Stomach smooth muscle (tissue), 2 donors: ENCODE data around the gene ATAD1.
"Not testable (repeated sequence)": the region's sequence is repeated elsewhere in the genome, so short reads cannot be mapped to it uniquely, and the experiment has no call there.

ENCODE experiments used
- H3K27ac ChIP-seq: one replicate; pipeline ENCODE4 v1.7.0; 2013; ENCODE audit warnings: mild to moderate bottlenecking, low read length, inconsistent platforms
- H3K27me3 ChIP-seq, 2 donors: one replicate each; pipeline ENCODE4 v1.7.0; 2013; ENCODE audit warnings: low read length in 2 of 2; ENCODE audit not compliant: insufficient read depth in 2 of 2, control insufficient read depth in 1 of 2
- H3K36me3 ChIP-seq, 2 donors: one replicate each; pipeline ENCODE4 v1.7.0; 2013; ENCODE audit warnings: low read length in 2 of 2; ENCODE audit not compliant: control insufficient read depth in 2 of 2, insufficient read depth in 2 of 2
- H3K4me1 ChIP-seq: one replicate; pipeline ENCODE4 v1.7.0; 2013; ENCODE audit warnings: low read length; ENCODE audit not compliant: control insufficient read depth, insufficient read depth
- H3K4me3 ChIP-seq, 2 donors: one replicate each; pipeline ENCODE4 v1.7.0; 2013; ENCODE audit warnings: low read length in 2 of 2
- H3K9ac ChIP-seq, 2 donors: one replicate each; pipeline ENCODE4 v1.7.0; 2013; ENCODE audit warnings: low read length in 2 of 2, mild to moderate bottlenecking in 1 of 2
- H3K9me3 ChIP-seq, 2 donors: one replicate each; pipeline ENCODE4 v1.7.0; 2013; ENCODE audit warnings: low read length in 2 of 2; ENCODE audit not compliant: control insufficient read depth in 2 of 2
- donor health status: healthy.
- donor health status: Pancreatic carcinoma.

The ATAD1 gene

GRCh38 chr10:87753995-87754866 is 63.8 kb downstream of the ATAD1 start:
- Histone ChIP-seq H3K27ac (no peak overlapping the region), H3K9me3 (no peaks in the 10 kb centered on the region), H3K36me3 (peaks cover 0 to 18% of the 10 kb centered on the region in 2 donors), H3K9ac (no peak overlapping the region), H3K4me3 (no peak overlapping the region), H3K4me1 (no peaks in the 10 kb centered on the region), H3K27me3 (no peaks in the 10 kb centered on the region)

GRCh38 chr10:87752566-87752965 is 65.5 kb downstream of the ATAD1 start:
- Histone ChIP-seq H3K9me3 (no peaks in the 10 kb centered on the region), H3K27ac (no peak overlapping the region), H3K36me3 (peaks cover 0 to 18% of the 10 kb centered on the region in 2 donors), H3K9ac (no peak overlapping the region), H3K4me1 (no peaks in the 10 kb centered on the region), H3K27me3 (no peaks in the 10 kb centered on the region), H3K4me3 (no peak overlapping the region)

GRCh38 chr10:87751274-87751673 is 66.8 kb downstream of the ATAD1 start:
- no peak overlapping the region for H3K4me3 ChIP-seq
- no peaks in the 10 kb centered on the region for H3K27me3 ChIP-seq
- no peak overlapping the region for H3K27ac ChIP-seq
- peaks cover 0 to 15% of the 10 kb centered on the region in 2 donors for H3K36me3 ChIP-seq
- no peaks in the 10 kb centered on the region for H3K4me1 ChIP-seq
- no peak overlapping the region for H3K9ac ChIP-seq
- H3K9me3 ChIP-seq: no peaks in the 10 kb centered on the region

- no peak overlapping the region for H3K9ac ChIP-seq
Measured at GRCh38 chr10:87750817-87751216, 67.2 kb downstream of the ATAD1 start.

GRCh38 chr10:87750001-87750671 is 67.9 kb downstream of the ATAD1 start:
- H3K4me3 ChIP-seq: no peak overlapping the region
- H3K4me1 ChIP-seq: no peaks in the 10 kb centered on the region
- no peaks in the 10 kb centered on the region for H3K9me3 ChIP-seq
- H3K36me3 ChIP-seq: peaks cover 0 to 11% of the 10 kb centered on the region in 2 donors
- no peaks in the 10 kb centered on the region for H3K27me3 ChIP-seq
- no peak overlapping the region for H3K27ac ChIP-seq
- H3K9ac ChIP-seq: no peak overlapping the region

More at GRCh38 chr10:87750817-87751216, 67.2 kb downstream of the ATAD1 start:
- Histone ChIP-seq H3K4me3 (no peak overlapping the region), H3K4me1 (no peaks in the 10 kb centered on the region), H3K9me3 (no peaks in the 10 kb centered on the region), H3K27ac (no peak overlapping the region), H3K27me3 (no peaks in the 10 kb centered on the region), H3K36me3 (peaks cover 0 to 11% of the 10 kb centered on the region in 2 donors)

GRCh38 chr10:87748244-87748643 is 69.8 kb downstream of the ATAD1 start:
- not testable (repeated sequence) for H3K9me3 ChIP-seq, H3K27me3 ChIP-seq, H3K4me3 ChIP-seq, H3K36me3 ChIP-seq, H3K4me1 ChIP-seq, H3K9ac ChIP-seq, H3K27ac ChIP-seq

- no peaks in the 10 kb centered on the region for H3K27me3 ChIP-seq
- H3K4me3 ChIP-seq: no peak overlapping the region
- no peak overlapping the region for H3K27ac ChIP-seq
- H3K36me3 ChIP-seq: no peaks in the 10 kb centered on the region
- no peaks in the 10 kb centered on the region for H3K4me1 ChIP-seq
- no peak overlapping the region for H3K9ac ChIP-seq
- no peaks in the 10 kb centered on the region for H3K9me3 ChIP-seq
Measured at GRCh38 chr10:87746911-87747310, 71.1 kb downstream of the ATAD1 start.

GRCh38 chr10:87744606-87745005 is 73.4 kb downstream of the ATAD1 start:
- H3K9ac ChIP-seq: no peak overlapping the region
- no peaks in the 10 kb centered on the region for H3K4me1 ChIP-seq
- no peaks in the 10 kb centered on the region for H3K9me3 ChIP-seq
- no peak overlapping the region for H3K27ac ChIP-seq
- no peaks in the 10 kb centered on the region for H3K36me3 ChIP-seq
- no peak overlapping the region for H3K4me3 ChIP-seq
- H3K27me3 ChIP-seq: no peaks in the 10 kb centered on the region

GRCh38 chr10:87742992-87743610 is 74.9 kb downstream of the ATAD1 start:
- H3K27me3 ChIP-seq, H3K4me3 ChIP-seq, H3K9ac ChIP-seq, H3K4me1 ChIP-seq, H3K9me3 ChIP-seq, H3K27ac ChIP-seq, H3K36me3 ChIP-seq: not testable (repeated sequence)

GRCh38 chr10:87740254-87740655 is 77.8 kb downstream of the ATAD1 start:
- Histone ChIP-seq H3K9ac (no peak overlapping the region), H3K9me3 (no peaks in the 10 kb centered on the region), H3K36me3 (no peaks in the 10 kb centered on the region), H3K27ac (no peak overlapping the region), H3K27me3 (no peaks in the 10 kb centered on the region), H3K4me1 (no peaks in the 10 kb centered on the region), H3K4me3 (no peak overlapping the region)
